Endodermal cell (in vitro differentiated cells): Measurements from ENCODE around the gene PLCE1. TPM values are rescaled to one million over a fixed set of nuclear protein-coding genes. Genes with fewer than 3 reads are reported as not detected.

Source experiments
- DNase-seq: peaks from one replicate; pipeline ENCODE4 v3.0.0-alpha.2; 2017
- H3K27ac ChIP-seq: 2 replicates; pipeline ENCODE4 v1.5.1; 2013; ENCODE audit warnings: mild to moderate bottlenecking, low read depth, low read length, moderate library complexity
- H3K27me3 ChIP-seq: 2 replicates; pipeline ENCODE4 v1.6.1; 2013; ENCODE audit warnings: mild to moderate bottlenecking, low read length, moderate library complexity; ENCODE audit not compliant: insufficient read depth, control insufficient read depth, poor library complexity, severe bottlenecking
- H3K36me3 ChIP-seq: 2 replicates; pipeline ENCODE4 v1.7.0; 2013; ENCODE audit warnings: mild to moderate bottlenecking, low read length, moderate library complexity; ENCODE audit not compliant: control insufficient read depth, insufficient read depth
- H3K4me1 ChIP-seq: one replicate; pipeline ENCODE4 v1.7.0; 2013; ENCODE audit warnings: low read length; ENCODE audit not compliant: control insufficient read depth, insufficient read depth
- H3K4me3 ChIP-seq: 2 replicates; pipeline ENCODE4 v1.5.1; 2013; ENCODE audit warnings: mild to moderate bottlenecking, low read length, moderate library complexity
- H3K9ac ChIP-seq: 2 replicates; pipeline ENCODE4 v1.6.1; 2013; ENCODE audit warnings: mild to moderate bottlenecking, low read length, moderate library complexity; ENCODE audit not compliant: poor library complexity, severe bottlenecking; ENCODE audit errors: extremely low read depth
- H3K9me3 ChIP-seq: 2 replicates; pipeline ENCODE4 v1.6.1; 2013; ENCODE audit warnings: mild to moderate bottlenecking, low read length, moderate library complexity; ENCODE audit not compliant: control insufficient read depth
- H3K27ac Mint-ChIP-seq: 2 replicates; pipeline ENCODE4 v1.8.0; 2020; ENCODE audit warnings: mixed read lengths
- H3K27me3 Mint-ChIP-seq: 2 replicates; pipeline ENCODE4 v1.8.0; 2021; ENCODE audit warnings: mild to moderate bottlenecking, mixed read lengths; ENCODE audit not compliant: insufficient read depth
- H3K36me3 Mint-ChIP-seq: 2 replicates; pipeline ENCODE4 v1.8.0; 2020; ENCODE audit warnings: low read depth, mixed read lengths
- H3K4me1 Mint-ChIP-seq: 2 replicates; pipeline ENCODE4 v1.8.0; 2020; ENCODE audit warnings: mixed read lengths
- H3K4me3 Mint-ChIP-seq: 2 replicates; pipeline ENCODE4 v1.8.0; 2020; ENCODE audit warnings: mild to moderate bottlenecking, moderate library complexity, mixed read lengths
- H3K9me3 Mint-ChIP-seq: 2 replicates; pipeline ENCODE4 v1.8.0; 2020; ENCODE audit warnings: mild to moderate bottlenecking, mixed read lengths
- WGBS, 2 experiments: methylation state at CpG; one replicate each; pipeline versions ENCODE4 v1.1.5 to v1.1.7; 2013; ENCODE audit warnings: missing lambda C conversion rate in 2 of 2, mixed read lengths in 1 of 2; ENCODE audit not compliant: insufficient coverage in 1 of 2, insufficient read length in 1 of 2; 5-methylcytosine and 5-hydroxymethylcytosine counted together
- total RNA-seq, 2 donors: library from RNA; stranded (reverse); fragmentation: NEBNext Ultra II Directional in 1 of 2; extraction: Animal tissue kit (Norgen Biotek cat#: 25700) in 1 of 2; gene quantifications; 2 replicates in 1 of 2; 3 replicates in 1 of 2; pipeline ENCODE4 v1.2.1, GENCODE V29; 2021
- TF ChIP-seq, protein P1 (sequence below): fragments of 200-600 bp; sonication (generic); conservative IDR thresholded peaks from 2 replicates; pipeline ENCODE4 v1.5.0; 2021; ENCODE audit warnings: antibody characterized with exemption, mild to moderate bottlenecking

PLCE1 gene
- total RNA-seq, 2 donors from 2014 or later: 13.1 to 14.3 TPM

DNA sequence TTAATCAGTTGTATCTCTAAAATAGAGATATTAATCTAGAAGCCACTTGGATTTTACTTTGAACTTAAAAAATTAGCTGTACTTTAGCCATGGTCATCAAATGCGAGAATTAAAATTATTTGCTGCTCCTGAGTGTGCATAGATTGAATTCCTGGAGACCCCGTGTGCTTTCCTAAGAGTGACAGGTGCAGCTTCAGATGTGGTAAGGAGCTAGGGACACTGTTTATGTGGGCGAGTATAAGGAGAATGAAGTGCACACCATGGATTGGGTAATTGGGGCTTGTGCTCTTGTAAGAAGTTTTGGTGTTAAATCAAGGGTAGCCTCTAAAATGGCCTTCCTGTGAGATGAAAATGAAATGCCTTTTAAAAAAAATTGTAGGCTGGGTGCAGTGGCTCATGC lies 9.8 kb downstream of the PLCE1 start:
- no peaks in the 10 kb centered on the region for H3K27me3 ChIP-seq
- no peak overlapping the region for H3K9ac ChIP-seq
- WGBS, 2 experiments: 96 to 100% methylated on average over 3 of the region's 3 CpGs
- H3K36me3 Mint-ChIP-seq: peaks cover 6% of the 10 kb centered on the region
- no peak overlapping the region for H3K4me3 Mint-ChIP-seq
- H3K27ac Mint-ChIP-seq: no peak overlapping the region
- TF ChIP-seq, protein P1, sequence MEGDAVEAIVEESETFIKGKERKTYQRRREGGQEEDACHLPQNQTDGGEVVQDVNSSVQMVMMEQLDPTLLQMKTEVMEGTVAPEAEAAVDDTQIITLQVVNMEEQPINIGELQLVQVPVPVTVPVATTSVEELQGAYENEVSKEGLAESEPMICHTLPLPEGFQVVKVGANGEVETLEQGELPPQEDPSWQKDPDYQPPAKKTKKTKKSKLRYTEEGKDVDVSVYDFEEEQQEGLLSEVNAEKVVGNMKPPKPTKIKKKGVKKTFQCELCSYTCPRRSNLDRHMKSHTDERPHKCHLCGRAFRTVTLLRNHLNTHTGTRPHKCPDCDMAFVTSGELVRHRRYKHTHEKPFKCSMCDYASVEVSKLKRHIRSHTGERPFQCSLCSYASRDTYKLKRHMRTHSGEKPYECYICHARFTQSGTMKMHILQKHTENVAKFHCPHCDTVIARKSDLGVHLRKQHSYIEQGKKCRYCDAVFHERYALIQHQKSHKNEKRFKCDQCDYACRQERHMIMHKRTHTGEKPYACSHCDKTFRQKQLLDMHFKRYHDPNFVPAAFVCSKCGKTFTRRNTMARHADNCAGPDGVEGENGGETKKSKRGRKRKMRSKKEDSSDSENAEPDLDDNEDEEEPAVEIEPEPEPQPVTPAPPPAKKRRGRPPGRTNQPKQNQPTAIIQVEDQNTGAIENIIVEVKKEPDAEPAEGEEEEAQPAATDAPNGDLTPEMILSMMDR: no peak
- no peak overlapping the region for H3K4me3 ChIP-seq
- no peak overlapping the region for H3K27ac ChIP-seq
- H3K27me3 Mint-ChIP-seq: peaks cover 4% of the 10 kb centered on the region
- peaks cover 3% of the 10 kb centered on the region for H3K9me3 ChIP-seq
- no peak for DNase-seq
- H3K9me3 Mint-ChIP-seq: no peaks in the 10 kb centered on the region
- peaks cover 55% of the 10 kb centered on the region for H3K4me1 Mint-ChIP-seq
- H3K4me1 ChIP-seq: peaks cover 12% of the 10 kb centered on the region
- peaks cover 3% of the 10 kb centered on the region for H3K36me3 ChIP-seq

DNA sequence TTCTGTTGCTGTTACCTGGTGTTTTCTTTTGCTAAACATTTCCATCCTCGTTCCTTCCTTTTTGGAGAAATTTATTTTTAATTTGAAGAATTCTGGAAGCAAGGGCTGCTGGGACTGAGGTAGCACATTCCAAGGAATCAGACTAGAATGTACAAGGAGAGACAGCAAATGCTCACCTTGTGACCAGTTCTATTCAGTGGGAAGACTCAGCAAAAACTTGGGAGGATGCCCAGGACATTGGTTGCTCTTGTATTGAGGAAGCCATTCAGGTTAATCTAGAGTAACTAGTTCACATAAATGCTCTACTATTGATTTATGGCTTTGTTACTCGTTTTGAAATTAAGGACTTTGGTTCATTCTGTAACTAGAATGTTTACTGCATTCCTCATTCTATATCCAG lies 11.3 kb downstream of the PLCE1 start:
- 94 to 100% methylated on average over 1 to 2 of the region's 2 CpGs for WGBS, 2 experiments
- no peak overlapping the region for H3K27ac Mint-ChIP-seq

DNA sequence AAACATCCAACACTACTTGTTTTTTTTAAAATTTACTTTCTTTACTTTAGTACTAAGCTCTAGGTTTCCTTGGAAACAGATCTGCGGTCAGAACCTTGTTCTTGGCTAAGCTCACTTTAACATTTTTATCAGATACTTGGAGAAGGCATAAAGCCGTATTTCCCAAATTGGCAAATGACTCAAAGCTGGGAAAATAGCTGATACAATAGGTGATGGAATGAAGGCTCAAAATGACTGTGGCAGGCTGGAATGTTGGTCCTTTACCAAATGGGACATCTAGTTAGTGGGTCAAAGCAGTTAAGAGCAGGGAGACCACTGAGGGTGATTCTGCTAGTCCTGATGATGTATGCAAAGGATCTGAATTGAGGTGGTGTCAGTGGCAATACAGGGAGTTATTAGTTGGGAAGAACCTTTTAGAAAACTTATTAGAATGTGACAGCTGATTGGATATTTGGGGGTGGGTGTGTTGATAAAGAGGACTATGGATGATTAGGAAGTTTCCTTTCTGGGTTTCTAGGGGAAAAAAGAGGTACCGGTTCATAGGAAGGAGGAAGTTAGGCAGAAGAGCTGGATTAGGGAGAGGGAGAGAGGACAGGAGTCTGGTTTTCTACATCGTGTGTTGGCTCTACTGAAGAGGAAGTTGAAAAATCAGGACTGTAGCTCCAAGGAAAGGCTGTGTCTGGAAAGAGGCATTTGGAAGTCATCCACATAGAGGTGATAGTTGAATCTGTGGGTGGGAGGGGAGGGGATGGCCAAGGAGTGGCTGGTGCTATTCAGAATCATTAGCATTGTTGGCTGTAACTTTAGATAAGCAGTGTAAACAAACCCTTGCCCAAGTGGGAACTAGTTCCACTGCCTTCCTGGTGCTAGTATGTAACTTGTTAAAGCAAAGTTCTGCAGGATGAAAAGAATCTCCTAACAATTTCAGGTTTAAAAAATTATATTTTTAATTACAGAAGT lies 13.1 kb downstream of the PLCE1 start:
- Mint-ChIP-seq H3K27me3 (peaks cover 6% of the 10 kb centered on the region), H3K27ac (peak overlapping the region; percentile 93), H3K4me1 (peaks cover 26% of the 10 kb centered on the region), H3K4me3 (peak overlapping the region; percentile 36), H3K36me3 (peaks cover 26% of the 10 kb centered on the region), H3K9me3 (peaks cover 24% of the 10 kb centered on the region)
- TF ChIP-seq, protein P1: no peak
- Histone ChIP-seq H3K27me3 (no peaks in the 10 kb centered on the region), H3K4me3 (peak overlapping the region; percentile 67), H3K9ac (peak overlapping the region; percentile 19), H3K4me1 (peaks cover 4% of the 10 kb centered on the region), H3K36me3 (peaks cover 30% of the 10 kb centered on the region), H3K9me3 (peaks cover 27% of the 10 kb centered on the region), H3K27ac (peak overlapping the region; percentile 66)
- 53 to 69% methylated on average over 4 of the region's 4 CpGs for WGBS, 2 experiments
- DNase-seq: peak; percentile 71

More for the DNA sequence above, 11.3 kb downstream of the PLCE1 start:
- no peak overlapping the region for H3K4me3 ChIP-seq
- TF ChIP-seq, protein P1: no peak
- peaks cover 14% of the 10 kb centered on the region for H3K9me3 Mint-ChIP-seq
- H3K4me3 Mint-ChIP-seq: no peak overlapping the region
- no peak for DNase-seq
- H3K27me3 Mint-ChIP-seq: peaks cover 3% of the 10 kb centered on the region
- peaks cover 19% of the 10 kb centered on the region for H3K36me3 ChIP-seq
- H3K4me1 Mint-ChIP-seq: peaks cover 42% of the 10 kb centered on the region
- H3K9ac ChIP-seq: no peak overlapping the region
- peaks cover 9% of the 10 kb centered on the region for H3K4me1 ChIP-seq
- no peak overlapping the region for H3K27ac ChIP-seq
- peaks cover 19% of the 10 kb centered on the region for H3K36me3 Mint-ChIP-seq
- peaks cover 18% of the 10 kb centered on the region for H3K9me3 ChIP-seq
- H3K27me3 ChIP-seq: no peaks in the 10 kb centered on the region
